ENCODE data around the gene MAPRE3. TPM values are rescaled to one million over a fixed set of nuclear protein-coding genes. Genes with fewer than 3 reads are reported as not detected.
"Not testable (repeated sequence)": the region's sequence is repeated elsewhere in the genome, so short reads cannot be mapped to it uniquely, and the experiment has no call there.

The MAPRE3 gene
- under 1 TPM; 0.52 to 0.95 TPM for total RNA-seq

DNA sequence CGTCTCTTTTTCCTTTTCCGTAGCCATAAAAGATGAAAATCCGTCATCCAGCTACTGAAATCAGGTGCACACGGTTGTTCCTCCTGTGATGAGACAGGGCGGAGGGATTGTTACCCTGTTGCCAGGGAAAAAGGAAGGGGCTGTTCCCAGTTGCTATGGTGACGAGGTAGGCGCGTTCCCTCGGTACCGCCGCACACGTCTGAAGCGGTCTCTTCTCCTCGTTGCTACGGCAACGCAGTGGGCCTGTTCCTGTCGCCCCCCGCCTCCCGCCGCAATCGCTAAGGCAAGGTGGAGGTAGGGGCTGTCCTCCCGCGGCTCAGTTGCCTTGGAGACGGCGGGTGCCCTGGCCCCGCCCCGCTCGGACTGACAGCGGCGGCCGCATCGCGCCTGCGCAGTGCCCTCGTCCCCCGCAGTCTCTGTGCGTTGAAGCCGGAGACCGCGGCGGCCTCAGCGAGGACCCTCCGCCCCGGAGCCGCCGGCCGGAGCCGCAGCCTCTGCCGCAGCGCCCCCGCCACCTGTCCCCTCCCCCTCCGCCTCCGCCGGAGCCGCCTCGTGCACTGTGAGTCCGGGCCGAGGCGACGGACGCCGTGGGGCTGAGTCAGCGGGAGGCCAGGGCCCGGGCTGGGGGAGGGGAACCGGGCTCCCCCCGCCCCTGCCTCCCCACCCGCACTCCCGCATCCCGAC is at the start of gene MAPRE3:
MAPRE3 (plus strand) TSS at position 394 of the 684 bp plus-strand sequence. CDS start 51,582 bp downstream, outside the sequence.
- ChIA-PET POLR2A (no interaction called here), CTCF (interaction anchor here (0.8 to 2.1 kb wide), 4 partner anchors 9 to 311 kb away, joined by 3 to 11 read pairs (median 5); no protein-coding TSS in a partner anchor)
- peaks cover 11% of the 10 kb centered on the region for H3K4me1 Mint-ChIP-seq (ENCODE audit: low read depth)
- H3K36me3 Mint-ChIP-seq (ENCODE audit: low read depth), result no peaks in the 10 kb centered on the region
- DNase-seq, result peak; percentile 81
- H3K9me3 Mint-ChIP-seq (ENCODE audit: insufficient read depth), result no peaks in the 10 kb centered on the region
- H3K4me3 Mint-ChIP-seq, result peak within 1 kb of the TSS; percentile 65
- H3K27me3 Mint-ChIP-seq (ENCODE audit: low read depth), result peaks cover 53% of the 10 kb centered on the region
- H3K27ac Mint-ChIP-seq, result no peak within 1 kb of the TSS
- peak; percentile 91 for ATAC-seq

DNA sequence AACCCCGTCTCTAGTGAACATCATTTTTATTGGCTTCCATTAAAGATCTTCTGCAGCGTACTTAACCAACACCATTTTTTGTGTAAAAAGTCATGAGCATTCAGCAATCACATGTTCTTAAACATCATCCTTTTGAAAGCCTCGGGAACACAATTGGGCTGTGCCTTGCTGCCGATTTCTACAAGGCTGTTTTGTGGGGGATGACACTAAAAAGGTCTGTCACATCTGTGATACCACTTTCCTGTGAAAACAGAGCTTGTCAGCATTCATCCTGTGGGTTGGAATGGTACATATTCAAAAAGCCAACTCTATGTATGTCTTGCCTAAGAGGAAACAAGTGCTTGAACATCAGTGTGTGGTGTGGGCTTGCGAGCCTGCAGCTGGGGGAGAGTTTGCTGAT is 49.1 kb upstream of the MAPRE3 start:
- H3K4me3 Mint-ChIP-seq, result no peak overlapping the region
- no peaks in the 10 kb centered on the region for H3K36me3 Mint-ChIP-seq (ENCODE audit: low read depth)
- H3K9me3 Mint-ChIP-seq (ENCODE audit: insufficient read depth), result no peaks in the 10 kb centered on the region
- H3K27ac Mint-ChIP-seq, result no peak overlapping the region
- ATAC-seq, result no peak
- POLR2A ChIA-PET, result no interaction called here
- CTCF ChIA-PET, result interaction anchor here (2.2 to 2.5 kb wide), 4 partner anchors 15 to 76 kb away, joined by 7 to 76 read pairs (median 16); no protein-coding TSS in a partner anchor
- H3K27me3 Mint-ChIP-seq (ENCODE audit: low read depth), result peaks cover 25% of the 10 kb centered on the region
- peaks cover 5% of the 10 kb centered on the region for H3K4me1 Mint-ChIP-seq (ENCODE audit: low read depth)
- DNase-seq, result no peak

DNA sequence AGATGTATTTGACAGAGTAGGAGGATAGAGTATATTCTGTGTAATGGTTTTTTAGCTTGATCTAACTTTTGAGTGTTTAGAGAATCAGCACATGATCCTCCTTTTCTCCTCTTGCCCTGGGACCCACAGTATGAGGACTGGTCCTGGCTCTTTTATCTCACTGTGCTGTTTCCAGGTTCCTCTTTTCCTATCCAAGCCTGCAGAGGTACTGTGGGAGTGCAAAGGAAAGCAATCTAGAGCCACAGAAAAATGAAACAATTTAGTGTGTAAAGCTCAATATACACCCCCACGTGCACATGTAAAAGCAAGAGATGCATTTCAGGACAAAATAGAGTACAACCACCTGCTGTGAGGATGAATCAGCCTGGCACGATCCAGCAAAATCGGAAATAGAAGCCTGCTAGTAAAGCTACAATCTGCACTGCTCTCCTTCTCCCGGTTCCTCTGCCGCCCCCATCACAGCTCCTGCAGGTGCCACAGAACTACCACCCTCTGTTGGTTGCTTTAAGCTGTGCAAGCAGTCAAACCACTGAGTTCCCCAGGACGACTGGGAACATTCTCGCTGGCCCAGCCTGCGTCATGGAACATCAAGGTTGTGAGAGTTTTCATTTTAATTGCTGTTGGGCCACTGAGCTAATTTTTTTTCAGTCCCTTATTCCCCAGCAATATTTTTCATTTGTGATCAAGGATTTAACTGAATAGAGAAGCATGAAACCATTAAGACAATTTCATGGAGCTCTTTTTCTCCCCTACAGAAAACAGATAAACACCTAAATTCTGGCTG is 47.8 kb upstream of the MAPRE3 start:
- ChIA-PET POLR2A (no interaction called here), CTCF (interaction anchor here (0.6 to 2.5 kb wide), 23 partner anchors 10 to 135 kb away, joined by 3 to 76 read pairs (median 4); partner anchors contain the start of genes AGBL5 and DPYSL5)
- ATAC-seq, result peak; percentile 90
- Mint-ChIP-seq H3K4me1 (ENCODE audit: low read depth) (peaks cover 5% of the 10 kb centered on the region), H3K4me3 (no peak overlapping the region), H3K27ac (no peak overlapping the region), H3K27me3 (ENCODE audit: low read depth) (peaks cover 28% of the 10 kb centered on the region), H3K36me3 (ENCODE audit: low read depth) (no peaks in the 10 kb centered on the region), H3K9me3 (ENCODE audit: insufficient read depth) (no peaks in the 10 kb centered on the region)
- peak; percentile 51 for DNase-seq

DNA sequence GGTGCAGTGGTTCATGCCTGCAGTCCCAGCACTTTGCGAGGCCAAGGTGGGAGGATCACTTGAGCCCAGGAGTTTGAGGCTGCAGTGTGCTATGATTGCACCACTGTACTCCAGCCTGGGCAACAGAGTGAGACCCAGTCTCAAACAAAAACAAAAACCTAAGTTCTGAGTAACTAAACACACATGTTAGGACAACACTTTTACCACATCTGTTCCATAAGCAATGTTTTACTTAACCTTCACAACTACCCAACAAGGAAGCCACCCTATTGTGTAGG is 47.3 kb upstream of the MAPRE3 start:
- H3K4me1 Mint-ChIP-seq (ENCODE audit: low read depth); ATAC-seq; H3K4me3 Mint-ChIP-seq; POLR2A ChIA-PET; H3K9me3 Mint-ChIP-seq (ENCODE audit: insufficient read depth); DNase-seq; H3K27ac Mint-ChIP-seq; H3K36me3 Mint-ChIP-seq (ENCODE audit: low read depth): not testable (repeated sequence)
- CTCF ChIA-PET, result interaction anchor here (0.7 to 2.5 kb wide), 21 partner anchors 9 to 136 kb away, joined by 3 to 76 read pairs (median 4); partner anchors contain the start of genes AGBL5 and DPYSL5
- peaks cover 28% of the 10 kb centered on the region for H3K27me3 Mint-ChIP-seq (ENCODE audit: low read depth)

DNA sequence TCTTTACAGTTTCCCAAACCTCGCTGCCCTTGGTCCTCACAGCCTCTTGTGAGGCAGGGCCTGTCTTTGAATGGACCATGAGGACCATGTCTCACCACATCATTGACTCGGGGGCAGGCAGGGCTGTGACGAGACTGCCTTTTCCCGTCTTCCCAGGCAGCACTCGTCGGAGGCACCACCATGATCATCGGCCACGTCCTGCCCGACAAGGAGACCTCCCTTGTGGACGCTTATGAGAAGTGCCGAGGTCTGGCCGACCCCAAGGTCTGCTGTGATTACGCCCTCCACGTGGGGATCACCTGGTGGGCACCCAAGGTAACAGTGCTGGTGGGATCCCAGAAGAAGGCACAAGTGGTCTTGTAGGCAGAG is 45.7 kb upstream of the MAPRE3 start:
- Mint-ChIP-seq H3K27me3 (ENCODE audit: low read depth) (peaks cover 24% of the 10 kb centered on the region), H3K4me1 (ENCODE audit: low read depth) (peaks cover 5% of the 10 kb centered on the region), H3K27ac (no peak overlapping the region), H3K4me3 (no peak overlapping the region), H3K9me3 (ENCODE audit: insufficient read depth) (no peaks in the 10 kb centered on the region), H3K36me3 (ENCODE audit: low read depth) (no peaks in the 10 kb centered on the region)
- ChIA-PET CTCF (interaction anchor here (3.3 kb wide), 1 partner anchor 79 kb away, joined by 18 read pairs; no protein-coding TSS in a partner anchor), POLR2A (no interaction called here)
- ATAC-seq, result no peak
- no peak for DNase-seq

DNA sequence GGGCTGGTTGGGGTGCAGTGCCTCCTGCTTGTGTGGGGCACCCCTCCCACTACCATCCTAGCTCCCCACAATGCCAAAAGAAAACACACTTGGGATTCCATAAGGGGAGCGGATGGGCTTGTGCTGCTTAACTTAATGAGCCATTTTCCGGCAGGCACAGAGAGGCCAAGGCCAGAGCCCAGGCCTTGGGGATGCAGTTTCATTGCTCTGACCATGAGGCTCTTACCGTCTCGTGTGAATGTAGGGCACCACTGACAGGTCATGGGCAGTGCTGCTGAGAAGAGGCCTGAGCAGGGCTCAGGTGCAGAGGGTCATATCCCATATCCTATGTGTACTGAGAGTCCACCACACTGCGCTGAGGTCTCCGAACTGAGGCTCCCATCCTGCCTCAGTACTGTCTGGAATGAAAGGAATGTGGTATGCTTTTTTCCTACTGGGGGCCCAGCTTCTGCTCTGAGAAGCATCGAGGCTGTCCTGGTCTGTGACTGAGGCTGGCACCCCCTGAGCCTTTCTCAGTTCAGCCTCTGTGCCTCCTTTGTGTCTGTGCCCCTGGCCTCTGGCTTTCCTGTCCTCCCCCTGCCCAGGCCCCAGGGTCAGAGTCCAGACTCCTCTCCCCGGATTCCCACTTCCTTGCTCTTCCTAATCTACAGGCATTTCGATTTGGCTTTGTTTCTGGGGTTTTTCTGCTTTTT is 45.2 kb upstream of the MAPRE3 start:
- DNase-seq (no peak), ATAC-seq (no peak)
- H3K27ac Mint-ChIP-seq, result no peak overlapping the region
- no peaks in the 10 kb centered on the region for H3K9me3 Mint-ChIP-seq (ENCODE audit: insufficient read depth)
- ChIA-PET CTCF (interaction anchor here (1.2 to 3.3 kb wide), 2 partner anchors 10 to 79 kb away, joined by 3 to 18 read pairs; no protein-coding TSS in a partner anchor), POLR2A (no interaction called here)
- H3K27me3 Mint-ChIP-seq (ENCODE audit: low read depth), result peaks cover 24% of the 10 kb centered on the region
- no peaks in the 10 kb centered on the region for H3K36me3 Mint-ChIP-seq (ENCODE audit: low read depth)
- H3K4me1 Mint-ChIP-seq (ENCODE audit: low read depth), result peaks cover 5% of the 10 kb centered on the region
- H3K4me3 Mint-ChIP-seq, result no peak overlapping the region

DNA sequence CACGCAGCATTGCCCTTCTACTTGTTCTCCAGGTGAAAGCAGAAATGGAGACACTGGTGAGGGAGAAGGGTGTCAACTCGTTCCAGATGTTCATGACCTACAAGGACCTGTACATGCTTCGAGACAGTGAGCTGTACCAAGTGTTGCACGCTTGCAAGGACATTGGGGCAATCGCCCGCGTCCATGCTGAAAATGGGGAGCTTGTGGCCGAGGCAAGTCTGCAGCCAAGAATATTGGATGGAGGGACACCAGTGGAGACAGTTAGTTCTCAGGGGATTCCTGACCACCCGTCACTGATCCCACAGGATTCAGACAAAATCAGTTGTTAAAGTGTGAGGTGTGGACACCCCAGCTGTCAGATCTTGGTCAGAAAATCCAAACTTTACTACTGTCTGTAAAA is 43.2 kb upstream of the MAPRE3 start:
- DNase-seq (no peak), ATAC-seq (no peak)
- Mint-ChIP-seq H3K4me1 (ENCODE audit: low read depth) (peaks cover 5% of the 10 kb centered on the region), H3K36me3 (ENCODE audit: low read depth) (no peaks in the 10 kb centered on the region), H3K27ac (no peak overlapping the region), H3K4me3 (no peak overlapping the region), H3K9me3 (ENCODE audit: insufficient read depth) (no peaks in the 10 kb centered on the region), H3K27me3 (ENCODE audit: low read depth) (peaks cover 15% of the 10 kb centered on the region)
- ChIA-PET POLR2A (no interaction called here), CTCF (interaction anchor here (3.3 kb wide), 1 partner anchor 81 kb away, joined by 18 read pairs; no protein-coding TSS in a partner anchor)

DNA sequence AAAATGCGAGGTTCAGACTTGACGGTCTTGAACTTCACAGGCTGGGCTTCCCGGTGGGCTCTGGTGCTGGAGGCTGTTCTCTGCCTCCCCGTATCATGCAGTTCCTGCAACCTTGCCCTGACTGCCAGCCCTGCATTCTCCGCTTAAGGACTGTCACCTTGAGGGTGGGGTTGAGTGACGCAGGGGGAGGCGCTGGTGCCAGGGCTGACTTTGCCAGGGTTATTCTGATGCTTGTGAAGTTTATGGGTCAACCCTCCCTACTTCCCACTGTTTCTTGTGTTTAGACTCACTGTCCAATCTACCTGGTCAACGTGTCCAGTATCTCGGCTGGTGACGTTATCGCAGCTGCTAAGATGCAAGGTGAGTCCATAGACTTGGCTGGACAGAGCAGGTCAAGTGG is 37.5 kb upstream of the MAPRE3 start:
- Mint-ChIP-seq H3K36me3 (ENCODE audit: low read depth) (no peaks in the 10 kb centered on the region), H3K4me3 (no peak overlapping the region), H3K9me3 (ENCODE audit: insufficient read depth) (no peaks in the 10 kb centered on the region), H3K4me1 (ENCODE audit: low read depth) (no peaks in the 10 kb centered on the region), H3K27ac (no peak overlapping the region), H3K27me3 (ENCODE audit: low read depth) (peaks cover 3% of the 10 kb centered on the region)
- DNase-seq, result no peak
- ChIA-PET POLR2A (no interaction called here), CTCF (interaction anchor here (0.6 to 2.1 kb wide), 4 partner anchors 10 to 87 kb away, joined by 3 to 10 read pairs (median 6); no protein-coding TSS in a partner anchor)
- ATAC-seq, result no peak

DNA sequence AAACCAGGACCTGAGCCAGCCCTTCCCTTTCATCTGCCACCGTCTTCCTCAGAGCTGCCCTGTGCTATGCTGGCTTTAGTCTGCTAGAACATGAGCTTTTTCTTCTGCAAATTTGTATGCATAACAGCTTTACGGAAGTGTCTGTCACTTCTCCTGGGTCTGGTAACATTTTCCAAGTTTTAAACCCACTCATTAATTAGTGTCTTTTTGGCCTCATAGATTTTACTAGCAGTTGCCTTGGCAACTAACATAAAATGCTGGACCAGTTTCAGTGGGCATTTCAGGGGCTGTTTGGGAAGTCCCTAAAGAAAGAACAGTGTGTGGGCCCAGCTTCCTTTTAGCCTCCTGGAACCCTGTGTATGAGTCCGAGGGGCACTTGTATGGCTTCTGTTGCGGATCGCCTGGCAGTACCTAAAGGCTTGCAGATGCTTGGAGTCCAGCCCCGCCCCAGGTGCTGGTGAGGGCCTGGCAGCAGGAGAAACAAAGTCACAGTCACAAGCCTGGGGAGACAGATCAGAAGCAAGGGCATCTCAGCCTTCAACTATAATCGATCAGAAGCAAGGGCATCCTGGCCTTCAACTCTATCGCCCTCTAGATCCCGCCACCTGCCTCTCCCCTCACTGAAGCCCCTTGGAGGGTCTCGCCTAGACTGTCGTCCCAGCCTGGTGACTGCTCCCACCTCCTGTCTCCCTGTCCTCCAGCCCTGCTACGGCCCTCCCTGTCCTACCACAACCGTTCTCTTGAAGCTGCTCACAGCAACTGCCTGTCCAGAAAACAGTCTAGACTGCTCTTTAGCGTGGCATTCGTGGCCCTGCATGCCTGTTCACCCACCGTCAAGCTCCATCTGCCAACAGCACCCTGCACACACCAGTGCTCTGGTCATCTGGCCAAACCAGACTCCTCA is 36.8 kb upstream of the MAPRE3 start:
- H3K27me3 Mint-ChIP-seq (ENCODE audit: low read depth), result peaks cover 3% of the 10 kb centered on the region
- ATAC-seq (no peak), DNase-seq (no peak)
- ChIA-PET CTCF (interaction anchor here (1.2 to 2.4 kb wide), 3 partner anchors 11 to 87 kb away, joined by 3 to 11 read pairs (median 10); no protein-coding TSS in a partner anchor), POLR2A (no interaction called here)
- no peaks in the 10 kb centered on the region for H3K4me1 Mint-ChIP-seq (ENCODE audit: low read depth)
- no peaks in the 10 kb centered on the region for H3K36me3 Mint-ChIP-seq (ENCODE audit: low read depth)
- H3K9me3 Mint-ChIP-seq (ENCODE audit: insufficient read depth), result no peaks in the 10 kb centered on the region
- H3K27ac Mint-ChIP-seq, result no peak overlapping the region
- no peak overlapping the region for H3K4me3 Mint-ChIP-seq

DNA sequence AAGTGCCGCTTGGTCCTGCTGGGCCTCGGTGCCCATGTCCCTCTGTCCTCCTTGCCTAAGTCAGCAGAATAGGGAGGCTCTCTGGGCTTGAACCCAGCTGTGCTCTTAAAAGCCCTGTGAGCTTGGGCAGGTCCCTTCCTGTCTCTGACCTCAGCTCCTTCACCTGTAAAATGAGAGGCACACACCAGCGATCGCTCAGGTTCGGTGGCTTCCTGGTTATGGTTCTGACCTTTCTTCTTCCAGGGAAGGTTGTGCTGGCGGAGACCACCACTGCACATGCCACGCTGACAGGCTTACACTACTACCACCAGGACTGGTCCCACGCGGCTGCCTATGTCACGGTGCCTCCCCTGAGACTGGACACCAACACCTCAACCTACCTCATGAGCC is 36.1 kb upstream of the MAPRE3 start:
- POLR2A ChIA-PET, result no interaction called here
- CTCF ChIA-PET, result interaction anchor here (1.2 to 3.8 kb wide), 3 partner anchors 12 to 88 kb away, joined by 3 to 16 read pairs (median 11); no protein-coding TSS in a partner anchor

DNA sequence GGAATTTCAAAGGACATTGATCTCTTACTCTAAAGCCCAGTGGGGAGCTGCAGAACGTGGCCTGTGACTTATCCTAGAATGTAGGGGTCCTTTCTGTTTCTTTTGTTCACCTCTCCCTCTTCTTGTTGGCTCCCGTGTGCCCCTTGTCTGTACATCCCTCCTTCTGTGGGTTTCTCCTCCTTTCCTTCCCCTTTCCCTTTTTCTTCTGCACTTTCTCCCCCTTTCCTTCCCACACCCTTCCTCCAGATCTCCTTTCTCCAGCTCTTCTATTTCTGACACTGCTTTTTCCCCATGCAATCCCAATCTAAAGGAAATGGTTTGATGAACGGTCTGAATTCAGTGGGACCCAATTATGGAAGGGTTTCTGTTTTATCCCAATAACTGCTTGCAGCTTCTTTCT is 35.5 kb upstream of the MAPRE3 start:
- DNase-seq (no peak), ATAC-seq (no peak)
- ChIA-PET POLR2A (no interaction called here), CTCF (interaction anchor here (0.8 to 3.8 kb wide), 4 partner anchors 9 to 88 kb away, joined by 3 to 16 read pairs (median 7); no protein-coding TSS in a partner anchor)
- no peaks in the 10 kb centered on the region for H3K4me1 Mint-ChIP-seq (ENCODE audit: low read depth)
- H3K9me3 Mint-ChIP-seq (ENCODE audit: insufficient read depth), result no peaks in the 10 kb centered on the region
- peaks cover 3% of the 10 kb centered on the region for H3K27me3 Mint-ChIP-seq (ENCODE audit: low read depth)
- H3K27ac Mint-ChIP-seq, result no peak overlapping the region
- H3K4me3 Mint-ChIP-seq, result no peak overlapping the region
- H3K36me3 Mint-ChIP-seq (ENCODE audit: low read depth), result no peaks in the 10 kb centered on the region

More for the DNA sequence above, 36.1 kb upstream of the MAPRE3 start:
- DNase-seq (no peak), ATAC-seq (no peak)
- Mint-ChIP-seq H3K27ac (no peak overlapping the region), H3K4me3 (no peak overlapping the region), H3K36me3 (ENCODE audit: low read depth) (no peaks in the 10 kb centered on the region), H3K4me1 (ENCODE audit: low read depth) (no peaks in the 10 kb centered on the region), H3K27me3 (ENCODE audit: low read depth) (peaks cover 3% of the 10 kb centered on the region), H3K9me3 (ENCODE audit: insufficient read depth) (no peaks in the 10 kb centered on the region)
